ENCODE measurements around the gene MYL3.

DNA sequence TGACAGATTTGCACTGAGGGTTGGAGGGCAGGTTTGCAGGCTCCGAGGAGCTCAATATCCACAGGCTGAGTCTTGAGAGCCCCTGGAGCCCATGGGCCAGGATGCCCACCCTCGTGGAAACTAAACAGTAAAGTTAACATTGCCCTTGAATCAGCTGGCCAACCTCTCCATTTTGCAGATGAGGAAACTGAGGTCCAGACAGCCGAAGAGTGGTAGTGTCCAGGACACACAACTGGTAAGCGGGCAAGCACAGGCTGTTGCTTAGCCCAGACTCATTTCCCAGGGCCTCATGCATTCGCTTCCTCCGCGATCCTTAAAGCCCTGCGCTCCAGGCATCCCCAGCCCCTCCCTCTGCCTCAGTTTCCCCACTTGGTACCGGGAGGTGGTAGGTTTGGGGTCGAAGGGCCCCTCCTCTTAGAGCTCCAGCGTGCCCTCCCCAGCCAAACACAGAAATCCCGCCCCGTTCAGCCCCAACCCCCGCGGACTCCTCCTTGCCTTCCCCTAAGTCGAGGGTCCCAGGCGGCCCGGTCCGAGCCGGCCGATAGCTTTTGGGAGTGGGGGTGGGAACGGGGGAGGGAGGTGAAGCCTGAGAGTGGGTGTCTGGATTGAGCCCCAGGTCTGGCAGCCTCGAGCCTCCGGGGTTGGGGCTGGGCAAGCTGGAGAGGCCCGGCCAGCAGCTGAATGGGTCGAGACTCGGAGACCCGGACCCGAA lies 17.8 kb upstream of the MYL3 start:
- TF ChIP-seq EZH2 (IDR thresholded peaks at IDR 0.05; ENCODE audit: insufficient read depth, poor library complexity, severe bottlenecking), result no peak
- 0 out of 2 replicates have a peak, but pooled peaks have one; percentile 1 for TF ChIP-seq EZH2phosphoT487 (IDR thresholded peaks at IDR 0.05; ENCODE audit: insufficient read depth, low read depth)

Measured in GM23248 (cell line).